GM23338 (cell line): ENCODE results near the gene CRYBG1. TPM values are rescaled to one million over a fixed set of nuclear protein-coding genes. Genes with fewer than 3 reads are reported as not detected.

ENCODE experiments used
- ATAC-seq: fragments of 200-7000 bp; cut with Tn5 transposase; 3 replicates; pipeline ENCODE4 v1.9.1; 2020
- DNase-seq: peaks from one replicate; pipeline ENCODE4 v3.0.0-alpha.2; 2015; ENCODE audit warnings: low spot score
- H2AFZ ChIP-seq: fragments of 200-600 bp; sonication (generic); 2 replicates; pipeline ENCODE4 v1.8.0; 2016; ENCODE audit warnings: antibody characterized with exemption, mild to moderate bottlenecking, moderate library complexity
- H3F3A ChIP-seq: fragments of 200-600 bp; sonication (generic); replicated peaks from 2 replicates; pipeline ENCODE4 v1.8.0; 2017; ENCODE audit warnings: antibody characterized with exemption, mixed run types, low read depth
- H3K27ac ChIP-seq: fragments of 200-600 bp; sonication (generic); 2 replicates; pipeline ENCODE4 v1.6.1; 2016; ENCODE audit warnings: low read depth
- H3K27me3 ChIP-seq: fragments of 200-600 bp; sonication (generic); 2 replicates; pipeline ENCODE4 v1.8.0; 2016; ENCODE audit warnings: mild to moderate bottlenecking, mixed run types, moderate library complexity; ENCODE audit not compliant: insufficient read depth
- H3K36me3 ChIP-seq: fragments of 200-600 bp; sonication (generic); 2 replicates; pipeline ENCODE4 v1.8.0; 2016; ENCODE audit warnings: mild to moderate bottlenecking; ENCODE audit not compliant: insufficient read depth
- H3K4me1 ChIP-seq: fragments of 200-600 bp; sonication (generic); 2 replicates; pipeline ENCODE4 v1.8.0; 2016; ENCODE audit warnings: mild to moderate bottlenecking, moderate library complexity; ENCODE audit not compliant: insufficient read depth
- H3K4me2 ChIP-seq: fragments of 200-600 bp; sonication (generic); 2 replicates; pipeline ENCODE4 v1.7.1; 2017; ENCODE audit warnings: mixed run types
- H3K4me3 ChIP-seq: fragments of 200-600 bp; sonication (generic); 2 replicates; pipeline ENCODE4 v1.6.1; 2016; ENCODE audit warnings: mixed run types
- H3K79me2 ChIP-seq: fragments of 200-600 bp; sonication (generic); replicated peaks from 2 replicates; pipeline ENCODE4 v1.8.0; 2017; ENCODE audit warnings: mild to moderate bottlenecking; ENCODE audit not compliant: insufficient read depth
- H3K9me2 ChIP-seq: fragments of 200-600 bp; sonication (generic); 2 replicates; pipeline ENCODE4 v1.8.0; 2017; ENCODE audit not compliant: insufficient read depth
- H4K20me1 ChIP-seq: fragments of 200-600 bp; sonication (generic); replicated peaks from 2 replicates; pipeline ENCODE4 v1.8.0; 2017; ENCODE audit warnings: mild to moderate bottlenecking; ENCODE audit not compliant: insufficient read depth
- H3K27ac Mint-ChIP-seq: 2 replicates; pipeline ENCODE4 v1.8.0; 2020; ENCODE audit warnings: inconsistent platforms, mild to moderate bottlenecking, moderate library complexity, mixed read lengths
- H3K27me3 Mint-ChIP-seq: 3 replicates; pipeline ENCODE4 v1.8.0; 2022; ENCODE audit warnings: low read depth, mild to moderate bottlenecking, moderate library complexity, mixed read lengths, inconsistent platforms; ENCODE audit not compliant: insufficient read depth, poor library complexity
- H3K36me3 Mint-ChIP-seq: 3 replicates; pipeline ENCODE4 v1.8.0; 2021; ENCODE audit warnings: low read depth, mild to moderate bottlenecking, inconsistent platforms, moderate library complexity, mixed read lengths
- H3K4me1 Mint-ChIP-seq: 3 replicates; pipeline ENCODE4 v1.8.0; 2020; ENCODE audit warnings: mild to moderate bottlenecking, inconsistent platforms, mixed read lengths
- H3K4me3 Mint-ChIP-seq: 3 replicates; pipeline ENCODE4 v1.8.0; 2021; ENCODE audit warnings: moderate library complexity, mild to moderate bottlenecking, inconsistent platforms, mixed read lengths
- H3K9me3 Mint-ChIP-seq: 3 replicates; pipeline ENCODE4 v1.8.0; 2020; ENCODE audit warnings: moderate library complexity, mild to moderate bottlenecking, inconsistent platforms, mixed read lengths
- CREB1 ChIP-seq: fragments of 250-450 bp; sonication (Bioruptor Pico); IDR thresholded peaks from 2 replicates; pipeline ENCODE4 v1.5.0; 2020; ENCODE audit warnings: low read depth, mild to moderate bottlenecking, moderate library complexity
- EZH2phosphoT487 ChIP-seq: fragments of 200-600 bp; sonication (generic); IDR thresholded peaks from one replicate; pipeline ENCODE4 v1.8.1; 2018; ENCODE audit warnings: antibody characterized with exemption; ENCODE audit not compliant: unreplicated experiment
- STAT1 ChIP-seq: IDR thresholded peaks from one replicate; pipeline ENCODE4 v1.6.1; 2016; ENCODE audit warnings: antibody characterized with exemption; ENCODE audit not compliant: unreplicated experiment
- polyA plus RNA-seq: library from polyadenylated mRNA; unstranded; fragments of >200 nt; fragmentation: Nextera tagmentation; extraction: Ambion mirVana; gene quantifications from 2 replicates; pipeline ENCODE4 v1.2.1, GENCODE V29; 2016
- total RNA-seq: library from RNA; depleted of rRNA; stranded (reverse); fragments of >200 nt; shearing (Covaris generic); gene quantifications from 2 replicates; pipeline ENCODE4 v1.2.3, GENCODE V29; 2014
- TF ChIP-seq, protein P1 (sequence below): IDR thresholded peaks from one replicate; pipeline ENCODE4 v1.6.1; 2018; ENCODE audit warnings: antibody characterized with exemption; ENCODE audit not compliant: unreplicated experiment
- TF ChIP-seq, protein P2 (sequence below): IDR thresholded peaks from 2 replicates; pipeline ENCODE4 v1.6.1; 2016; ENCODE audit warnings: antibody characterized with exemption
- TF ChIP-seq, protein P3 (sequence below): fragments of 250-450 bp; sonication (Bioruptor Pico); IDR thresholded peaks from 2 replicates; pipeline ENCODE4 v1.5.0; 2020; ENCODE audit warnings: mild to moderate bottlenecking, moderate library complexity

Gene CRYBG1
- total and polyA plus RNA-seq, 2 experiments from 2014 or later = 3.7 to 17.2 TPM

DNA sequence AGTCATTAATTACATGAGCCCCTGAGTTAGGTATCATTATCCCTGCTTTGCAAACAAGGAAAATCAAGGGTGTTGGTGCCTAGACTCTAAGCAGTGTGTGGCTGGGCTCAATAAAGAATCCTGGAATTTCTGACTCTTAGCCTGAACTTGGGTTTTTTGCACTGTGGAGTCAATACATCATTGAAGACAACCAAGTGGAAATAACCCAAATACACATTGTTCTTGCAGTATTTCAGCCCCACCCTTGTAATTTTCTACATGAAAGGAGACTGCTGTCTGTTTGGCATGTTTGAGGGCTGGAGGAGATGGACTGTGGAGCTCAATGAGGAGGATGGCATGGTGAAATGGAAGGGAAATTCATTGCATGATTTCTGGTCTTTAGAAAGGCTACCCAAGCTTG lies 110.3 kb downstream of the CRYBG1 start:
- no peaks in the 10 kb centered on the region for H3K9me2 ChIP-seq
- no peaks in the 10 kb centered on the region for H3K27me3 ChIP-seq
- no peaks in the 10 kb centered on the region for H3K79me2 ChIP-seq
- no peak for TF ChIP-seq STAT1
- TF ChIP-seq, protein P1, sequence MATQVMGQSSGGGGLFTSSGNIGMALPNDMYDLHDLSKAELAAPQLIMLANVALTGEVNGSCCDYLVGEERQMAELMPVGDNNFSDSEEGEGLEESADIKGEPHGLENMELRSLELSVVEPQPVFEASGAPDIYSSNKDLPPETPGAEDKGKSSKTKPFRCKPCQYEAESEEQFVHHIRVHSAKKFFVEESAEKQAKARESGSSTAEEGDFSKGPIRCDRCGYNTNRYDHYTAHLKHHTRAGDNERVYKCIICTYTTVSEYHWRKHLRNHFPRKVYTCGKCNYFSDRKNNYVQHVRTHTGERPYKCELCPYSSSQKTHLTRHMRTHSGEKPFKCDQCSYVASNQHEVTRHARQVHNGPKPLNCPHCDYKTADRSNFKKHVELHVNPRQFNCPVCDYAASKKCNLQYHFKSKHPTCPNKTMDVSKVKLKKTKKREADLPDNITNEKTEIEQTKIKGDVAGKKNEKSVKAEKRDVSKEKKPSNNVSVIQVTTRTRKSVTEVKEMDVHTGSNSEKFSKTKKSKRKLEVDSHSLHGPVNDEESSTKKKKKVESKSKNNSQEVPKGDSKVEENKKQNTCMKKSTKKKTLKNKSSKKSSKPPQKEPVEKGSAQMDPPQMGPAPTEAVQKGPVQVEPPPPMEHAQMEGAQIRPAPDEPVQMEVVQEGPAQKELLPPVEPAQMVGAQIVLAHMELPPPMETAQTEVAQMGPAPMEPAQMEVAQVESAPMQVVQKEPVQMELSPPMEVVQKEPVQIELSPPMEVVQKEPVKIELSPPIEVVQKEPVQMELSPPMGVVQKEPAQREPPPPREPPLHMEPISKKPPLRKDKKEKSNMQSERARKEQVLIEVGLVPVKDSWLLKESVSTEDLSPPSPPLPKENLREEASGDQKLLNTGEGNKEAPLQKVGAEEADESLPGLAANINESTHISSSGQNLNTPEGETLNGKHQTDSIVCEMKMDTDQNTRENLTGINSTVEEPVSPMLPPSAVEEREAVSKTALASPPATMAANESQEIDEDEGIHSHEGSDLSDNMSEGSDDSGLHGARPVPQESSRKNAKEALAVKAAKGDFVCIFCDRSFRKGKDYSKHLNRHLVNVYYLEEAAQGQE = no peak
- no peak for TF ChIP-seq EZH2phosphoT487
- TF ChIP-seq, protein P2, sequence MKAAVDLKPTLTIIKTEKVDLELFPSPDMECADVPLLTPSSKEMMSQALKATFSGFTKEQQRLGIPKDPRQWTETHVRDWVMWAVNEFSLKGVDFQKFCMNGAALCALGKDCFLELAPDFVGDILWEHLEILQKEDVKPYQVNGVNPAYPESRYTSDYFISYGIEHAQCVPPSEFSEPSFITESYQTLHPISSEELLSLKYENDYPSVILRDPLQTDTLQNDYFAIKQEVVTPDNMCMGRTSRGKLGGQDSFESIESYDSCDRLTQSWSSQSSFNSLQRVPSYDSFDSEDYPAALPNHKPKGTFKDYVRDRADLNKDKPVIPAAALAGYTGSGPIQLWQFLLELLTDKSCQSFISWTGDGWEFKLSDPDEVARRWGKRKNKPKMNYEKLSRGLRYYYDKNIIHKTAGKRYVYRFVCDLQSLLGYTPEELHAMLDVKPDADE = no peak
- TF ChIP-seq, protein P3, sequence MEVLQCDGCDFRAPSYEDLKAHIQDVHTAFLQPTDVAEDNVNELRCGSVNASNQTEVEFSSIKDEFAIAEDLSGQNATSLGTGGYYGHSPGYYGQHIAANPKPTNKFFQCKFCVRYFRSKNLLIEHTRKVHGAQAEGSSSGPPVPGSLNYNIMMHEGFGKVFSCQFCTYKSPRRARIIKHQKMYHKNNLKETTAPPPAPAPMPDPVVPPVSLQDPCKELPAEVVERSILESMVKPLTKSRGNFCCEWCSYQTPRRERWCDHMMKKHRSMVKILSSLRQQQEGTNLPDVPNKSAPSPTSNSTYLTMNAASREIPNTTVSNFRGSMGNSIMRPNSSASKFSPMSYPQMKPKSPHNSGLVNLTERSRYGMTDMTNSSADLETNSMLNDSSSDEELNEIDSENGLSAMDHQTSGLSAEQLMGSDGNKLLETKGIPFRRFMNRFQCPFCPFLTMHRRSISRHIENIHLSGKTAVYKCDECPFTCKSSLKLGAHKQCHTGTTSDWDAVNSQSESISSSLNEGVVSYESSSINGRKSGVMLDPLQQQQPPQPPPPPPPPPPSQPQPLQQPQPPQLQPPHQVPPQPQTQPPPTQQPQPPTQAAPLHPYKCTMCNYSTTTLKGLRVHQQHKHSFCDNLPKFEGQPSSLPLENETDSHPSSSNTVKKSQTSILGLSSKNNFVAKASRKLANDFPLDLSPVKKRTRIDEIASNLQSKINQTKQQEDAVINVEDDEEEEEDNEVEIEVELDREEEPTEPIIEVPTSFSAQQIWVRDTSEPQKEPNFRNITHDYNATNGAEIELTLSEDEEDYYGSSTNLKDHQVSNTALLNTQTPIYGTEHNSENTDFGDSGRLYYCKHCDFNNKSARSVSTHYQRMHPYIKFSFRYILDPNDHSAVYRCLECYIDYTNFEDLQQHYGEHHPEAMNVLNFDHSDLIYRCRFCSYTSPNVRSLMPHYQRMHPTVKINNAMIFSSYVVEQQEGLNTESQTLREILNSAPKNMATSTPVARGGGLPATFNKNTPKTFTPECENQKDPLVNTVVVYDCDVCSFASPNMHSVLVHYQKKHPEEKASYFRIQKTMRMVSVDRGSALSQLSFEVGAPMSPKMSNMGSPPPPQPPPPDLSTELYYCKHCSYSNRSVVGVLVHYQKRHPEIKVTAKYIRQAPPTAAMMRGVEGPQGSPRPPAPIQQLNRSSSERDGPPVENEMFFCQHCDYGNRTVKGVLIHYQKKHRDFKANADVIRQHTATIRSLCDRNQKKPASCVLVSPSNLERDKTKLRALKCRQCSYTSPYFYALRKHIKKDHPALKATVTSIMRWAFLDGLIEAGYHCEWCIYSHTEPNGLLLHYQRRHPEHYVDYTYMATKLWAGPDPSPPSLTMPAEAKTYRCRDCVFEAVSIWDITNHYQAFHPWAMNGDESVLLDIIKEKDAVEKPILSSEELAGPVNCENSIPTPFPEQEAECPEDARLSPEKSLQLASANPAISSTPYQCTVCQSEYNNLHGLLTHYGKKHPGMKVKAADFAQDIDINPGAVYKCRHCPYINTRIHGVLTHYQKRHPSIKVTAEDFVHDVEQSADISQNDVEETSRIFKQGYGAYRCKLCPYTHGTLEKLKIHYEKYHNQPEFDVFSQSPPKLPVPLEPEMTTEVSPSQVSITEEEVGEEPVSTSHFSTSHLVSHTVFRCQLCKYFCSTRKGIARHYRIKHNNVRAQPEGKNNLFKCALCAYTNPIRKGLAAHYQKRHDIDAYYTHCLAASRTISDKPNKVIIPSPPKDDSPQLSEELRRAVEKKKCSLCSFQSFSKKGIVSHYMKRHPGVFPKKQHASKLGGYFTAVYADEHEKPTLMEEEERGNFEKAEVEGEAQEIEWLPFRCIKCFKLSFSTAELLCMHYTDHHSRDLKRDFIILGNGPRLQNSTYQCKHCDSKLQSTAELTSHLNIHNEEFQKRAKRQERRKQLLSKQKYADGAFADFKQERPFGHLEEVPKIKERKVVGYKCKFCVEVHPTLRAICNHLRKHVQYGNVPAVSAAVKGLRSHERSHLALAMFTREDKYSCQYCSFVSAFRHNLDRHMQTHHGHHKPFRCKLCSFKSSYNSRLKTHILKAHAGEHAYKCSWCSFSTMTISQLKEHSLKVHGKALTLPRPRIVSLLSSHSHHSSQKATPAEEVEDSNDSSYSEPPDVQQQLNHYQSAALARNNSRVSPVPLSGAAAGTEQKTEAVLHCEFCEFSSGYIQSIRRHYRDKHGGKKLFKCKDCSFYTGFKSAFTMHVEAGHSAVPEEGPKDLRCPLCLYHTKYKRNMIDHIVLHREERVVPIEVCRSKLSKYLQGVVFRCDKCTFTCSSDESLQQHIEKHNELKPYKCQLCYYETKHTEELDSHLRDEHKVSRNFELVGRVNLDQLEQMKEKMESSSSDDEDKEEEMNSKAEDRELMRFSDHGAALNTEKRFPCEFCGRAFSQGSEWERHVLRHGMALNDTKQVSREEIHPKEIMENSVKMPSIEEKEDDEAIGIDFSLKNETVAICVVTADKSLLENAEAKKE (CRISPR knock-in tag) = no peak
- TF ChIP-seq CREB1 (CRISPR knock-in tag) = no peak
- Mint-ChIP-seq H3K27me3 (no peaks in the 10 kb centered on the region), H3K9me3 (no peaks in the 10 kb centered on the region), H3K4me1 (peaks cover 7% of the 10 kb centered on the region; the same call in 2 of the 3 replicates), H3K4me3 (no peak overlapping the region), H3K27ac (no peak overlapping the region), H3K36me3 (no peaks in the 10 kb centered on the region)
- H4K20me1 ChIP-seq = no peaks in the 10 kb centered on the region
- ATAC-seq (no peak), DNase-seq (no peak)
- no peaks in the 10 kb centered on the region for H3F3A ChIP-seq
- H3K4me2 ChIP-seq = no peak overlapping the region
- H3K36me3 ChIP-seq = no peaks in the 10 kb centered on the region
- H3K4me3 ChIP-seq = no peak overlapping the region
- no peak overlapping the region for H2AFZ ChIP-seq
- H3K4me1 ChIP-seq = no peaks in the 10 kb centered on the region
- no peak overlapping the region for H3K27ac ChIP-seq
